GM12865 (cell line): ENCODE measurements around the gene EPHA3.

Source experiments
- DNase-seq: peaks from one replicate; pipeline ENCODE4 v3.0.0; 2010; ENCODE audit warnings: low read depth
- H3K4me3 ChIP-seq: 2 replicates; pipeline ENCODE4 v1.5.1; 2011; ENCODE audit warnings: mild to moderate bottlenecking, low read depth, low read length, control low read depth
- TF ChIP-seq, protein P1 (sequence below): IDR thresholded peaks from 2 replicates; pipeline ENCODE4 v1.5.1; 2011; ENCODE audit warnings: low read length, control low read depth, low read depth, inconsistent platforms; ENCODE audit not compliant: insufficient read depth; ENCODE audit errors: missing control alignments

EPHA3 gene

DNA sequence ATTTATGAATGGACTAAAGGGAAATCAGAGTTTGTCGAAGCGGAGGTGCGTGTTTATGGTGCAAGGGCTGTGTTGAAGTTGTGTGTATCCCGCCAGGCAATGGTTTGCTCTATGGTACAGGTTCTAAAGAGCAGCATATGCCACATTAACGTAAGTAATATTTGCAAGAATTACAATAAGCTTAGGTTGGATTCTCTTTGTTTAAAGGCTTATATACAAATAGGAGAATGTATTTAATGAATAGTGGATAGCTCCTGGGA is 800 bp downstream of the EPHA3 start:
- TF ChIP-seq, protein P1, sequence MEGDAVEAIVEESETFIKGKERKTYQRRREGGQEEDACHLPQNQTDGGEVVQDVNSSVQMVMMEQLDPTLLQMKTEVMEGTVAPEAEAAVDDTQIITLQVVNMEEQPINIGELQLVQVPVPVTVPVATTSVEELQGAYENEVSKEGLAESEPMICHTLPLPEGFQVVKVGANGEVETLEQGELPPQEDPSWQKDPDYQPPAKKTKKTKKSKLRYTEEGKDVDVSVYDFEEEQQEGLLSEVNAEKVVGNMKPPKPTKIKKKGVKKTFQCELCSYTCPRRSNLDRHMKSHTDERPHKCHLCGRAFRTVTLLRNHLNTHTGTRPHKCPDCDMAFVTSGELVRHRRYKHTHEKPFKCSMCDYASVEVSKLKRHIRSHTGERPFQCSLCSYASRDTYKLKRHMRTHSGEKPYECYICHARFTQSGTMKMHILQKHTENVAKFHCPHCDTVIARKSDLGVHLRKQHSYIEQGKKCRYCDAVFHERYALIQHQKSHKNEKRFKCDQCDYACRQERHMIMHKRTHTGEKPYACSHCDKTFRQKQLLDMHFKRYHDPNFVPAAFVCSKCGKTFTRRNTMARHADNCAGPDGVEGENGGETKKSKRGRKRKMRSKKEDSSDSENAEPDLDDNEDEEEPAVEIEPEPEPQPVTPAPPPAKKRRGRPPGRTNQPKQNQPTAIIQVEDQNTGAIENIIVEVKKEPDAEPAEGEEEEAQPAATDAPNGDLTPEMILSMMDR: no peak
- DNase-seq: no peak
- H3K4me3 ChIP-seq: no peak overlapping the region

DNA sequence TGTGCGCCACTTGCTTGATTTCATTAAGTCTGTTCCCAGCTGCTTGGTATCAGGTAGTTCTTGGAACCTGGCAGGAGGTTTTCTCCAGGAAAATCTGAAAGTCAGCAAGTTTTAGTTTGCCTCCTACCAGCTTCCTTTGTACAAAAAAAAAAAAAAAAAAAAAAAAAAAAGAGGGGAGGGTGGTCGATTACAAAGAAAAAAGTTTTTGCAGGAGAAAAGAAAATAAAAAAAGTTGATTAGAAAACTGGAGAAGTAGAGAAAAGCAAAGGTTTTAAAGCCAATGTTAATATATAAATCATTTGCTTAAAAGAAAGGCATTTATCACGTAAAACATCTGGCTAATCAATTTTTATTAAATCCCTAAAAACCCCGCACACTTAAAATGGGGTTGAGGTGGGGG is 5.9 kb downstream of the EPHA3 start:
- no peak overlapping the region for H3K4me3 ChIP-seq
- no peak for DNase-seq
- TF ChIP-seq, protein P1: no peak

DNA sequence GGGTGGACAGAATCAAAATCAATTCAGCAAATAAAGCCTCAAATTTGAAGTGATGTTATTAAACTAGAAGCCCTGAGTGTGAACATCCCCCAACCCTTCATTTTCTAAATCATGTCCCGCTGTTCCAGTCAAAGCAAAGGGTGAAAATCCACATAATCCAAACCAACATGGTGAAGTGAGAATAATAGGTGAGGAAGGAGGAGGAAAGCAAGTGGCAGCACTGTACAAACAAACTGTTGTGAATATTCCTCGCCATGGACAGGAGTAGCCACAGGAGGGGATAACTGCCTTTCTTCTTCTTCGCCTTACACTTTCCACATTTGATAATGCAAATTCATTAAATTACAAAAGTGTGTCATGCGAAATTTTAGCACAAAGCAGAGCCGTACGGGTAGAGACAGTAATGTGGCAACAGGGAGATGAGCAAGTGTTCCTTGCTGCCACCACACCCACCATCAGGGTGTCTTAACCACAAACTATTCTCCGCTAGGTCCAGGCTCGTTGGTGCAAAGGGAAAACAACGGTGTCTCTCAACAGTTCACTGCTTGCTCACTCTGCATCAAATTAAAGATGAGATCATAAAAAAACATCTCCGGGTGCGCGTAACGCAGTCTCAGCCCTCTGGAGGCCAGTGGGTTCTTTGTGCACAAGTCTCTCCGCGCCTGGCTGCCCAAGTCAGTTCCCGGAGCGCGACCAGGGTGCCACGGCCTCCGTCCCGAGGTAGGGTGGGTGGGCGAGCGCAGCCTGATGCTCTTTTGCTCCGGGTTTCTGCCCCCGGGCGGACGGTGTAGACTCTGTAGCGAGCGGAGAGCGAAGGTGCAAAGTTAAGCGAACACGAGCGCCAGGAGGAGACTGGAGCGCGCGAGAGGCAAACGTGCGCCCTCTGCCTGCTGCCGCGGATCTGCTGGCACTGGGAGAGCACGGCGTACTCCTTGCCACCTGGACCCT is 6.7 kb downstream of the EPHA3 start:
- peak overlapping the region; percentile 23 for H3K4me3 ChIP-seq
- DNase-seq: peak; percentile 46
- TF ChIP-seq, protein P1: peak; percentile 61

DNA sequence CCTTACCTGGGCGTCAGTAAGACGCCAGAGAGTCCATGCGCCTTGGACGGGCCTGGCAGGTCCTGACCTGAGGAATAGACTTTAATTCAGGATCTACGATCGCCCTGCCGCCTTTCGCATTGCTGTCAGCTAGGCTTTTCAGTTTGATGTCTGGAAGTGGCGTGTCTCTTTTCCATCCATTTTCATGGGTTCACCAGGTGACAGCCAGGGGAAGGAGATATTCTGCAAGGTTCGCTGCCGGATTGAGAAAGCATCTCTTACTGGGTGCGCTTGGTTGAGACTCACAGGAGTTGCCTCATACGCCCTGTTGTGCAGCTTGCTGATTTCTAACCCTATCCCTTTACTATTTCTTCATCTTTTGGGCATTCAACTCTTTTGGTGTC is 7.4 kb downstream of the EPHA3 start:
- TF ChIP-seq, protein P1: no peak
- H3K4me3 ChIP-seq: no peak overlapping the region

DNA sequence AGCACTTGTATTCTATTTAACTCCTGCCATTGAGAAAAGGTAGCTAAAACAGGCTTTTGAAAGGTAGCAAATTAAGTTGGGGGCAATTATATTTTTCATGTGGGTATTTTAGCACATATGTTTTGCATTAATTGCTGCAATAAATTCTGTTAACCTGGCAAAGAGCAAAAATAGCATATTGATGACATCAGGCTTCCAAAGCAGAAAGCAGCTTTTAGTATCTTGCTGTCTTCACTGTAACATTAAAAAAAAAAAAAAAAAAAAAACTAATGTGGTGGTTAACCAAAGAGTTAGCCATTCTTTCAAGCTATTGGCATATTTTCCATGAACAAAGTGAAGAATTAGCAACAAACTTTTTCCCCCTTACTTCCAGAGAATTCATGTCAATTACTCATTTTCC is 9.1 kb downstream of the EPHA3 start:
- DNase-seq: no peak
- TF ChIP-seq, protein P1: no peak
- H3K4me3 ChIP-seq: no peak overlapping the region

More for the DNA sequence above, 7.4 kb downstream of the EPHA3 start:
- no peak for DNase-seq

DNA sequence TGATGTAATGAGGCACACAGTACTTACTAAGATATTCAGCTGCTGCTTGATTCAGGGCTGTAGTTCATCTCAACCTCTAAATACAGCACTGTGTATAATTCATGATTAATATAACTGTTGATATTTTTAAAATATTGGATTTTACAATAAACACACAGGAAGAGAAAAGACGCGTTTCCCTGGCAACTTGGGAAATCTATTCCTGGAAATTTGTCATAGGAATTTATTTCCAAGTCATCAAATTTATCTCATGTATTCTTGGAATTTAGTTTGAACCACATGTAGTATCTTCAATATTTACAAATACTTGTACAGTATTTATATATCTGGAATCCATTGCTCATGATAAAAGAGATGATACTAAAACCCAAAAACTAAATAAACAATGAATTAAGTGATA is 30.6 kb downstream of the EPHA3 start:
- no peak overlapping the region for H3K4me3 ChIP-seq
- TF ChIP-seq, protein P1: no peak
- DNase-seq: no peak

DNA sequence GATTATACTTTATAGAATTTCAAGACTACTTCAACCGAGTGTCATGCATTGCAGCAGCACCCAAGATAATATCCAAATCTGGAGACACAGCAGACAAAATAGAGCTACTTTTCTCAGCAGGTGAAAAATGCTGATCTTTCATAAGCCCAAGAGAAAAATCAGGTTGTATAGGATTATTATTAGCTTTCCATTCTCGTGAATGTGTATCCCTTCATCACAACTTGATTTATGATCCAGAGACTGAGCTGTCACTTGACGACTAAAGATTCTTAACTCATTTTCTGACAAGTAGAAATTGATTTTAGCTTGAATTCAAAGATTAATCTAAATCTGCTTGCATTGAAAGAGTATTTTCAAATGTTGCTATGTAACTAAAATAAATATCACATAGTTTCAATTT is 32.4 kb downstream of the EPHA3 start:
- TF ChIP-seq, protein P1: no peak
- no peak for DNase-seq
- no peak overlapping the region for H3K4me3 ChIP-seq
